ENCODE results near the gene GPR32. TPM values are rescaled to one million over a fixed set of nuclear protein-coding genes. Genes with fewer than 3 reads are reported as not detected.
A peak's percentile ranks its signal among the peaks of the same experiment; 100 is the strongest.
"Not testable (repeated sequence)": the region's sequence is repeated elsewhere in the genome, so short reads cannot be mapped to it uniquely, and the experiment has no call there.

The GPR32 gene
- polyA plus RNA-seq, 3 donors, result not detected

GRCh38 chr19:50795664-50796073 lies 25.4 kb downstream of the GPR32 start:
- no peak overlapping the region for H3K27ac ChIP-seq (ENCODE audit: low read depth, low read length)
- 75 to 90% (median 79%) methylated on average over 4 of the region's 4 CpGs for WGBS, 3 donors

- WGBS, 3 donors, result 80 to 87% (median 83%) methylated on average over 9 of the region's 9 CpGs
- no peak overlapping the region for H3K27ac ChIP-seq (ENCODE audit: low read depth, low read length)
Measured at GRCh38 chr19:50796128-50796633, 25.9 kb downstream of the GPR32 start.

DNA sequence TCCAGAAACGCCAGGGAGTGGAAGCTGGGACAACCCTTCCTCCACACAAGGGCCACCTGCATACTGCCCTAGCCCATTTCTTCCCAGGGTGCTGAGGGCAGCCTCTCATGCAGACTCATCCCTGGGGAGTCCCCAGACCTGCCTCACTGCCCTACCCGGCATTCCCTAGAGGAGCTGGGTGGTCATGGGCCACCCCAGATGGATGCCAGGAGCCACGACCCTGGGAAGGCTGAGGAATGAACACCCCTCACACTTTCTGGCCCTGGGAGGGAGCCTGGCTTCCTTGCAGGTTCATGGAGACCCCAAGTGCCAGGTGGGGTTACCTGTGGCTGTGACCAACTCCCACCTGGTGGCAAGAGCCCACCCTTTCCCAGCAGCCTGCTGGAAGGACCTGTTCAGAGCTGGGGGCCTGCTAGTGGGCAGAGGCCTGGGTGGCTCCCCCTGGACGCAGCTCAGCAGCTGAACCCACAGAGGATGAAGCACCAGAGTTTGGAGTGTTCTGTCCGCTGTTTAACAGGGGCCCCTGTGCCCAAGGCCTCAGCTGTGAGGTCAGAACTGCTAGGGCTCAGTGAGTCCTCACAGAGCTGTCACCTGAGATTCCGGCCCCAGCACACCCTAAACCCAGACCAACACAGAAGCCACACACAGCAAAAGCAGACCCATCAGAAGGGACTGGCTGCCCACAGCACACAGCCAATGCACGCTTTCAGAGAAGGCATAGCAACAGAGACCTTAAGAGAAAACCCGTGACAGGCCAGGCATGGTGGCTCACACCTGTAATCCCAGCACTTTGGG lies 26.6 kb downstream of the GPR32 start:
- WGBS, 3 donors, result 83 to 91% (median 89%) methylated on average over 8 of the region's 8 CpGs
- no peak overlapping the region for H3K27ac ChIP-seq (ENCODE audit: low read depth, low read length)

DNA sequence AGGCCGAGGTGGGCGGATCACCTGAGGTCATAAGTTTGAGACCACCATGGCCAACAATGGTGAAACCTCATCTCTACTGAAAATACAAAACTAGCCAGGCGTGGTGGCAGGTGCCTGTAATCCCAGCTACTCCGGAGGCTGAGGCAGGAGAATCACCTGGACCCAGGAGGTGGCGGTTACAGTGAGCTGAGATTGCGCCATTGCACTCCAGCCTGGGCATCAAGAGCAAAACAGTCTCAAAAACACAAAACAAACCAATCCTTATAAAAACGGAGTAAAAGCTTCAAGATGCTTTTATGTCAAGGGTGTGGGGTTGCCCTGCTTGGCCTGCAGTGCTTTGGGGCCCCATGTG lies 27.1 kb downstream of the GPR32 start:
- WGBS, 3 donors, result 92 to 93% (median 93%) methylated on average over 7 of the region's 7 CpGs
- H3K27ac ChIP-seq (ENCODE audit: low read depth, low read length), result no peak overlapping the region

GRCh38 chr19:50797781-50798658 lies 27.8 kb downstream of the GPR32 start:
- WGBS, 3 donors, result 82 to 84% (median 82%) methylated on average over 16 to 18 of the region's 18 CpGs
- no peak overlapping the region for H3K27ac ChIP-seq (ENCODE audit: low read depth, low read length)

GRCh38 chr19:50798659-50799546 lies 28.6 kb downstream of the GPR32 start:
- no peak overlapping the region for H3K27ac ChIP-seq (ENCODE audit: low read depth, low read length)
- 84 to 88% (median 87%) methylated on average over 21 of the region's 21 CpGs for WGBS, 3 donors

- 83 to 90% (median 87%) methylated on average over 3 of the region's 3 CpGs for WGBS, 3 donors
- no peak overlapping the region for H3K27ac ChIP-seq (ENCODE audit: low read depth, low read length)
Measured at GRCh38 chr19:50799547-50799851, 29.2 kb downstream of the GPR32 start.

DNA sequence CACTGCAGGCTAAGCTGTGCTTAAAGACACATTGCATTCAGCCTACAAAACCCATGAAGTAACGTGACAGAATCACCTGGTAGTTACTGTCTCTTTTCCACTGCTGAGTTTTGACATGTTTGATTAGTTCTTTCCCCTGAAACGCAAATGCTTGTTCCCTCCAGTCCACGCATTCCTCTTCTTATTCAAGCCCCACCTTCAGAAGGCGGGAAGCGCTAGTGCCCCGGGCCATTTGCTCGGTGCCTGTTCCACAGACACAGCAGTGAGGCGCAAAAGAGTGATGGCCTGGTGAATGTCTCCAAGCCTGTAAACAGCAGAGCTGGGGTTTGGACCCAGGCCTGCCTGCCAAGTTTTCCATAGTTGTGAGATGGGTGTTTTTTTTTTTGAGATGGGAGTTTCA lies 30.8 kb downstream of the GPR32 start:
- H3K27ac ChIP-seq (ENCODE audit: low read depth, low read length), result no peak overlapping the region
- WGBS, 3 donors, result 85 to 88% (median 87%) methylated on average over 8 of the region's 8 CpGs

DNA sequence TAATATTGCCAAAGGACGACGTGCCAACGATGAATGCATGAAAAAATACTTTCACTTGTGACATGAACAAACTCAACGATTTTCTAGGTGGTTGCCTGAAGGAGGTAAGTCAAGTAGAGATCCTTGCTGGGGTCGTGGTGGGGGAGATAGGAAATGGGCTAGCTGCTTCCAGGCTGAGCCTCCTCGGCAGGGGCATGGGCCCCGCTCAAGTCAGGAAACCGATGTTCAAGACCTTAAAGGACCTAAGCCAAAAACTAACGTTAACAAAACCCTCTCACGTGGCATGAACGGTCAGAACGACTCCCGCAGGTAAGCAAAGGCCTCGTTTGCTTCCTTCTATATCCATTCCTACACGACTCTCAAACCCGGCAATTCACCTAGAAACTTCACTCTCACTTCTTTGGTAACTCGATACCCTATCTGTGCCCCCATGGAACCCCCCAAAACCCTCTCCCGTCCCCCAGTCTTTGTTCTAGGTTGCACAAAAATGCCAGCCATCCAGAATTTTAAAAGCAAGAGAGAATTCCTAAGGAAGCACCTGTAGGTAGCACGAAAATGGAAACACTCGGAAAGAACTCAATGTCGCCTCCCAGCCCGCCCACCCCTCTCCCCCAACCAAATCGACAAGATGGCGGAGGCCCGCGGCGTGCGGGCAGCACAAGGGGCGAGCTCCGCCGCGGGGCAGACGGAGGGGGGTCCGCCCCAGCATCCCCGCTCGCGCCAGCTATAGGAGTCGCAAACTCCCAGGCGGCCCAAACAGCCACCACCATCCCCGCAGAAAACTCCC lies 33.6 kb downstream of the GPR32 start:
- WGBS, 3 donors, result 1% methylated on average over 37 to 40 of the region's 40 CpGs
- H3K27ac ChIP-seq (ENCODE audit: low read depth, low read length), result no peak overlapping the region

GRCh38 chr19:50804420-50805272 lies 34.4 kb downstream of the GPR32 start:
- WGBS, 3 donors, result 0 to 1% (median 1%) methylated on average over 62 of the region's 62 CpGs
- peak overlapping the region; percentile 90 for H3K27ac ChIP-seq (ENCODE audit: low read depth, low read length)

- H3K27ac ChIP-seq (ENCODE audit: low read depth, low read length), result no peak overlapping the region
- WGBS, 3 donors, result 50 to 66% (median 54%) methylated on average over 1 of the region's 1 CpG
Measured at GRCh38 chr19:50808856-50809255, 38.6 kb downstream of the GPR32 start.

GRCh38 chr19:50811622-50812238 lies 41.5 kb downstream of the GPR32 start:
- 66 to 77% (median 76%) methylated on average over 3 of the region's 3 CpGs for WGBS, 3 donors
- not testable (repeated sequence) for H3K27ac ChIP-seq (ENCODE audit: low read depth, low read length)

DNA sequence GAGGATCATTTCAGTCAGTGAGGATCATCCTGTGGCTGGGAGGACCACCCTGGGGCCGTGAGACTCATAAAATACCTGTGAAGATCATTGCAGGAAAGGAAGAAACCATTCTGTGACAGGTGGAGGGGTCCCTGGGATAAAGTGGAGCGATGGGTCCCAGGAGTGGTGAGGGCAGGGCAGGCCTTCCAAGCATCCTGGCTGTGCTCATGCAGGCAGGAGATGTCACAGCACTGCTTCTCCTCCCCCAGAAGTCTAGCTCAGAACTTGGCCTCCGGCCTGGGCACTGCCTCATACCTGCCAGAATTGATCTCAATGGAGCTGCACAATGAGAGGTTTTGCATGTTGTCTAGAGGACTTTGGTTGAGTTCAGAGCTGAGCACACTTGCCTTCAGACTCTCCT lies 42.2 kb downstream of the GPR32 start:
- 69 to 81% (median 71%) methylated on average over 3 of the region's 3 CpGs for WGBS, 3 donors
- no peak overlapping the region for H3K27ac ChIP-seq (ENCODE audit: low read depth, low read length)

DNA sequence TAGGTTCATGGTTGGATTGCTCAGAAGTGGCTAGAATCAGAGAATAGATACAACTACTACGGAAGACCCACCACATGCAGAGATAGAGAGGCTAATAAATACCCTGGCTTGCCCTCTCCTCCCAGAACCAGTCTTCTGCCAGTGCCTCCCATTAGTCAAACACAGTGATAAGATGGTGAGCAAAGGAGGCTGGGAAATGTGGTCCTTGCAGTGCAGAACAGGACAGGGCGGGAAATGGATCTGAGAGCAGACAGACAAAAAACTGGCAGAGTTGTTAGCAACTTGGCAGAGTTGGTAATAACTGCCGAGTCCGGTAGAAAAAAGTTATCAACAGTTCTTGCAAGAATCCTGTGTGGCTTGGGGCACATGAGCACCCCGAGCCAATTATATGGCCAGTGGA lies 44.6 kb downstream of the GPR32 start:
- H3K27ac ChIP-seq (ENCODE audit: low read depth, low read length), result no peak overlapping the region
- WGBS, 3 donors, result 54 to 83% (median 76%) methylated on average over 5 of the region's 5 CpGs

- 90 to 100% (median 100%) methylated on average over 1 of the region's 1 CpG for WGBS, 3 donors
- H3K27ac ChIP-seq (ENCODE audit: low read depth, low read length), result no peak overlapping the region
Measured at GRCh38 chr19:50815439-50815838, 45.2 kb downstream of the GPR32 start.

DNA sequence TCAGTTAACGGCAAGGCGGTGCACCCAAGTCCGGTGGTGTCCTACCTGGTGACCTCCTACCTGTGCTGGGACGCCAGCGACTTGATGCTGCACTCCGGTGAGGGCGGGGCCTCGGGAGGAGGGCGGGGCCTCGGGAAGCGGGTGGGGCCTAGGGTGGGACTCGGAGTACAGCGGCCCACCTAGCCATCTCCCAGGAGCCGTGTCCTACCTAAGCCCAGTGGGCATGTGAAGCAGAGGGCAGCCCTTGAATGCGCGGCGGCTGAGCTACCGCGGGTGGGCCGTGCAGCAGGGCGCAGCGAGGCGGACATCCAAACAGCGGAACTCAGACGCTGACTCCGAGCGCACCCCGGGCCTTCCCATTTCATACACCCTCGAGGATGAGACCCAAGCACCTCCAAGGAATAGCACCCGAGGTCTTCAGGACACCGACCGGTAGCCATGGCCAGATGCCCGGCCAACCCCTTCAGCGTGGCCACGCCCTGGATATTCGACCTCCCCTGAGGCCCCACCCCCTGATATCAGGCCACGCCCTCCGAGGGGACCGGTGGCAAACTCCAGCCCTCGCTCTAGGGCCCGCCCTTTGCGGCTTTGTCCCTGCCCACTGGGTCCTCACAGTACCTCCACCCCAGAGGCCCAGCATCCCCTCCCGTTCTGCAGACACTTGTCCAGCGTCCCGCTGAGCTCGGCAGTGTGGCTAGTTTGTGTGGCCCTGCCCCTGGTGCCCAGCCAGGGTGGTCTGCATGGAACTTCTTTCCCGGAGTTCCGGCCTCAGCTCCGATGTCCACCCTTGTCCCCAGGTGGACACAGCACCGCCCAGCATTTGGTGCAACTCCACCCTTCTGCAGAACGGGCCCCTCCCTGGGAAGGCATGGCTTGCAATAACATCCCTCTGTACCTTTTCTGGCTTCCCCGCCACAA lies 47.9 kb downstream of the GPR32 start:
- 6 to 10% (median 9%) methylated on average over 46 to 52 of the region's 52 CpGs for WGBS, 3 donors
- H3K27ac ChIP-seq (ENCODE audit: low read depth, low read length), result no peak overlapping the region
